Stimulated activated CD8-positive, alpha-beta memory T cell treated with anti-CD3 and anti-CD28 coated beads, Interleukin-4, amount 100 ng/mL, for 1 hour (primary cell): ENCODE results near the gene NDUFS6.

Experiments used
- DNase-seq, 2 donors: peaks; one replicate each; pipeline ENCODE4 v3.0.0-alpha.2; 2020; ENCODE audit warnings: low read depth in 2 of 2, low spot score in 1 of 2

Gene NDUFS6

GRCh38 chr5:1847611-1848010 is 46.4 kb downstream of the NDUFS6 start:
- no peak for DNase-seq

DNA sequence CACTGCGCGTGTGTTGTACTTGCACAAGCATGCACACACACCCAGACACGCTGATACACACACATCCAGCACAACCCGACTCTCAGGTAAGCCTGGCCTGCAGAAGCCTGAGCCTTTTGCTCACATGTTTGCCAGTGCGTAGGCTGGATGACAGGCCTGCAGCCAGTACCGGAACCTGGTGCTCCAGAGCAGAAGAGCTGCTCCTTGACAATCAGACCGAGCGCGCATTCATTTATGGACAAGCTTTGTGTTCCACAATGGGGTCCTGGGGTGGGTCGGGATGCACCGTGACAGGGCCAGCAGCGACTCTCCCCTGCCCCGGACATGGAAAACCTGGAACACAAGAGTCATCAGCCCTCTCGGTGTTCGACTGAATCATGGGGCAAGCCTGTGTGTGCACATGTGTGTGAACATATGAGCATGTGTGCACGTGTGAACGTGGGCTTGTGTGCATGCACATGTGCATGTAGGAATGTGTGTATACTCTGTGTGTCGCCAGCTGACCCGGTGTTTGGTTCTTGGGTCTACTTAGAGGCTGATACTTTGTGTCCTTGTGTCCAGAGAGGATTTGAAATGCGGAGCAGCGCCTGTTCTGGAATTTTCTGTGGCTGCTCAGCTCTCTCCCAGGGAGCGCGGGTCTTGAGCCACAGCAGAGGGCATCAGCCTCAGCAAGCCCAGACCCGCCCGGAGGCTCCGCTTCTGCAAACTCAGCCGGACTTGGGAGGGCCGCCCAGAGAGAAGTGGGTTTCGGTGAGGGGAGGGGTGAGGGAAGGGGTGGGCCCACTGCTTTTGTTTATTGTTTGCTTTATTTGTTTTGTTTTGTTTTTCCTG is 49.3 kb downstream of the NDUFS6 start:
- no peak for DNase-seq

GRCh38 chr5:1851290-1851934 is 50.2 kb downstream of the NDUFS6 start:
- no peak for DNase-seq

DNA sequence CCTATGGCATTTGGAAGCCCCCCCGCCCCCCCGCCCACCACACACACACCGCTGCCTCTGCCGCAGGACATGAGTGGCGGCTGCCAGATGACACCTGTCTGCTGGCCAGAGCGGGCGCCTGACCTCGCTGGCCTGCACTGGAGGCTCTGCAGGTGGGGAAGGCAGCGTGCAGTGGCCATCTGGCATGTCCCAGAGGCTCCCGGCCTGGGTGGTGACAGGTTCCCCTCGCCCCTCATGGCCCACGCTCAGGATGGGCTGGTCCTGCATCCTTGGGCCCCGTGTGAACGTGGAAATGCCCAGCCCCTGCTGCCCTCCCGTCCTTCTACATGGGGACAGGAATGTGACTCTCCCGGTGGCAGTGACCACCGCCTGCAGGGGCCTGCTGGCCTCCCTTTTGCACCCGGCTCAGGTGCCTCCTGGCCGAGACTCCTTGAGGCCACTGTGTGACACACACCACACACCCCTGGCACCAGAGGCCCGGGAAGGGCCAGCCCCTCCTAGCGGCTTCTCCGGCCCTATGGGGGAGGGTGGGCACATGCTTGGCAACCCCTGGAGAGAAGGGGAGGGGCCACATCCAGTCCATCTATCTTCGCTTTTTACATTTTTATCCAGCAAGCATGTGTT is 51.2 kb downstream of the NDUFS6 start:
- DNase-seq: no peak

DNA sequence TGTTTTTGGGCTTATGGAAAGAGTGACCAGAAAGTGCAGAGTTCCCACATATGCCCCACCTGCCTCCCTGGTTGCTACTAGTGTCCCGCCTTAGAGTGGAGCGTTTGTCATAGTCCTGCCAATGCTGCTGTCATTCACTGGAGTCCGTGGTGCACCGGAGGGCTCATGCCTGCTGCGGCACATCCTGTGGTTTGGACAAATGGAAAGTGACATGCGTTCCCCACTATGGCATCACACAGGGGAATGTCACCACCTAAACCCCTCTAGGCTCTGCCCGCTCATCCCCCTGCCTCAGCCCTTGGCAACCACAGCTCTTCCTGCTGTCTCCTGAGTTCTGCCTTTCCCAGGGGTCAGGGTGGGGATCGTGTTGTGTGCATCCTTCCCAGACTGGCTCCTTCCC is 52.3 kb downstream of the NDUFS6 start:
- DNase-seq: no peak

DNA sequence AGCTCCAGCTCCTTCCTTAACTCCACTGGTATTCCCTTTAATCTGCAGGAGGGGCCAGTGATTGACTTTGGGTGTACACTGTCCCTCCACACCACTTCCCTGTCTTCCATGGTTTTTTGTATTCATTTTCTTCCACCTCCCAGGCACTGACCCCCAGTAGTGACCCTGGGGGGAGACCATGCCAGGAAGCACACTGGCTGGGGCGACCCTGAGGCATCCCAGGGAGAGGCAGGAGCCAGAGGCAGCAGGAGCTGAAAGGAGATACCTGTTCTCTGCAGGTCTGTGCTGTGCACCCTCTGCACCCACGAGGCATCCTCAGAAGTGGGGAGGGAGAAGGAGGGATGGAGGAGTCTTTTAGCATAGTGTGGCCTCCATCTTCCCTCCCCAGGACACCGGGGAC is 53.9 kb downstream of the NDUFS6 start:
- DNase-seq: no peak

DNA sequence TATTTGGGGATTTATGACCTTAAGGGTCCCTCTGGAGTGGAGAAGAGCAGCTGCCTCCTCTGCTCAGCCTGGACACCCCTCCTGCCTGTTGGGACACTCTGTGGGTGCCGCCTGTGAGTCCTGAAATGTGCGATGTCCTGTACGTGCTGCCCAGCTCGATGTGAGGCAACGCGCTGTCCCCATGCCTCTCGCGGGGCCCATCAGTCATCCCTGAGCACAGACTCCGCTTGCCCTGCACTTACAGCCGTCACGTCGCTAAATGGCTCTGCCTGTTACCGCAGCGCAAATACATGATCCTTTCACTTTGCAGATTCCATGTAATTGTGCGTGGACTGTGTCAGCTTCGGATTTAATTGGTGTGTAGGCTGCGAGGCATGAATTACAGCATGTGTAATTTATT is 54.4 kb downstream of the NDUFS6 start:
- DNase-seq: no peak

DNA sequence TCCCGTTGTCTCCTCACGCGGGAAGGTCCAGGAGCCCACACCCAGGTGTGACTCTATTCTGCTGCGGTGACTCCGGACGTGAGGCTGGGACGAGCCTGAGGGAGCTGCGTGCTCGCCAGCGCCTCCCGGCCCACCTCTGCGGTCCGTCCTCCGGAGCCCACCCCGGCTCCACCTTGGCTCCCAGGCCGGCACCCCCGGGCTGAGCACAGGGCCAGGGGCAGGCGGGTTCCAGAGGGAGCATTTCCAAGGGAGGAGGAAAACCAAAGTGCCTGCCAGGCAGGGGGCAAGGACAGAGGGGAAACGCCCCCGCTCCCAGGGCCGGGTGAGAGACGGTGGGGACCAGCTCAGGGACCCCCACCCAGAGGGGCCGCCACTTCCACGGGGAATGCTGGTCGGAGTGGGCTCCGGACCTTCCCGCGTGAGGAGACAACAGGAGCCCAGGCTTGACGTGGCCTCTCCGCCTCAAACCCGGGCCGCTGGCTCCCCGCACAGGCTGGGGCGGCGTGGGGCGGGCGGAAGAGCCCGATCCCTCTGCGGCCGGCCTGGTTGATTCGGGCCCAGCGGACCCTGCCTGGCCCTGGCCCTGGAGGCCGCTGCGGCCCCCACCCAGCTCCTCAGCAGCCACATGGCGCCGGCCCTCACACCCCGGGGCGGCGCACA is 55.5 kb downstream of the NDUFS6 start:
- DNase-seq: no peak

GRCh38 chr5:1857256-1857600 is 56.0 kb downstream of the NDUFS6 start:
- DNase-seq: no peak

GRCh38 chr5:1858436-1858835 is 57.2 kb downstream of the NDUFS6 start:
- DNase-seq: no peak

GRCh38 chr5:1859099-1859498 is 57.9 kb downstream of the NDUFS6 start:
- DNase-seq: no peak

DNA sequence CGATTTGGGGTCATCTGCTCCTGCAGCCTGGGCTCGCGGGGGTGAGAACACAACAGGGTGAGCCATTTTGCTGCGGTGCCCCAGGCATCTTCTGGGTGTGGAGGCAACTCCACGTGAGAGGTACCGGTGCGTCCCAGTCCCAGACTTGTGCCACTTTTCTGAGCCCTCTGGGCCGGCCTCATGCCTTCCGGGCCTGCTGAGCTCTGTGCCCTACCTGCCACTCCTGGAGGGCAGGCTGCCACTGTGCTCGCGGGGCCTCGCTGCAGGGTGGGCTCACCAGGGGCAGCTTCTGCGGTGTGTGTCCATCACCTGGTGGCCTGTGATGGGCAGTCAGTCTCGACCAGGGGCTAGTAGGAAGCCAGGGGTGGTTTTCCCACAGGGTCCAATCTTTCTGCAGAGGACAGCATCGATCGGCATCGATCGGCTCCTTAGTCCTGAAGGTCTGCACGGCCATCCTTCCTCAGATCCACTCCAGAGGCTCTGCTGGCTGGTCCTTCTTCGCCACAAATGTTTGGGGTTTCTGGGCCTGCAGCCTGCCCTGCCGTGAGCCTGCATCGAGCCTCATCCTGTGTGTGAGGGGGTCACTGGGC is 58.9 kb downstream of the NDUFS6 start:
- DNase-seq: no peak

DNA sequence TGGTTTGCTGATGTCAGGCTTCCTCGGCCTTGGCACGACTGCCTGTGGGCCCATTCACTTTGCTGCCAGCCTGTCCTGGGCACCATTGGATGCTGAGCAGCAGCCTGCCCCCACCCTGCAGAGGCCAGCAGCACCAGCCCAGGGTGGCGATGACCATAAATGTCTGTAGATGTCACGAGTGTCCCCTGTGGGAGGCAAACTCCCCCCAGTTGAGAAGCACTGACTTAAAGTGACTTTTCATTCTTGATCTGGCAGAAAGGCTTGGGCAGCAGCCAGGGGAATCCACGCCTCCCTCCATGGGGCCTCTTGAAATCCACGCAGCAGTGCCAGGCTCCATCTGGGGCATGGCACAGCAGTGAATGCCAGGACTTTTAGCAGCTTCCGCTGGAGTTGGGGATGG is 59.7 kb downstream of the NDUFS6 start:
- no peak for DNase-seq

GRCh38 chr5:1864896-1865440 is 63.8 kb downstream of the NDUFS6 start:
- no peak for DNase-seq

- DNase-seq: no peak
Measured at GRCh38 chr5:1865486-1865885, 64.3 kb downstream of the NDUFS6 start.
